ENCODE measurements around the gene CDRT4.

Gene CDRT4

GRCh38 chr17:15393414-15393813, 74.0 kb downstream of the CDRT4 start:
- no peak for DNase-seq (ENCODE audit: low read depth)

- DNase-seq (ENCODE audit: low read depth): no peak
Observed at GRCh38 chr17:15392326-15392741, 75.1 kb downstream of the CDRT4 start.

- DNase-seq (ENCODE audit: low read depth): no peak
Observed at GRCh38 chr17:15388356-15389041, 78.9 kb downstream of the CDRT4 start.

GRCh38 chr17:15386083-15386482, 81.3 kb downstream of the CDRT4 start:
- no peak for DNase-seq (ENCODE audit: low read depth)
